Uterus (tissue), 4 donors: Measurements from ENCODE around the gene BRD9. TPM values are rescaled to one million over a fixed set of nuclear protein-coding genes. Genes with fewer than 3 reads are reported as not detected.

Source experiments
- DNase-seq, 2 donors: peaks; one replicate each; pipeline ENCODE4 v3.0.0-alpha.2; 2019 to 2020
- H3K27ac ChIP-seq, 2 donors: fragments of 200-600 bp; sonication (generic); 1 replicate in 1 of 2; 2 replicates in 1 of 2; pipeline ENCODE4 v1.5.1; 2016 to 2018
- H3K27me3 ChIP-seq, 2 donors: fragments of 200-600 bp; sonication (generic); one replicate each; pipeline ENCODE4 v1.5.1; 2018 to 2019; ENCODE audit warnings: control low read depth in 1 of 2
- H3K36me3 ChIP-seq, 2 donors: fragments of 200-600 bp; sonication (generic); one replicate each; pipeline ENCODE4 v1.5.1; 2019; ENCODE audit warnings: control low read depth in 1 of 2
- H3K4me1 ChIP-seq, 2 donors: fragments of 200-600 bp; sonication (generic); one replicate each; pipeline ENCODE4 v1.5.1; 2018 to 2019; ENCODE audit warnings: control low read depth in 1 of 2
- H3K4me3 ChIP-seq, 2 donors: fragments of 200-600 bp; sonication (generic); 1 replicate in 1 of 2; 2 replicates in 1 of 2; pipeline ENCODE4 v1.5.1; 2018 to 2019; ENCODE audit warnings: mild to moderate bottlenecking in 1 of 2
- H3K9me3 ChIP-seq, 2 donors: fragments of 200-600 bp; sonication (generic); one replicate each; pipeline ENCODE4 v1.5.1; 2019; ENCODE audit warnings: control low read depth in 1 of 2
- POLR2A ChIP-seq, 2 donors: fragments of 450-650 bp; IDR thresholded peaks; one replicate each; pipeline ENCODE4 v1.6.1; 2016; ENCODE audit warnings: antibody characterized with exemption in 2 of 2, mild to moderate bottlenecking in 1 of 2, moderate library complexity in 1 of 2
- intact Hi-C: fragments of 100-400 bp; cut with DNase I; formaldehyde crosslinking; loops from one replicate; pipeline ENCODE4 v1.15.1; 2023; ENCODE audit warnings: low total_unique reads
- total RNA-seq, 4 donors: library from RNA; depleted of rRNA in 3 of 4; stranded (reverse); fragments of >200 nt in 3 of 4; gene quantifications; one replicate each; pipeline versions ENCODE4 v1.1.0 to v1.2.4, GENCODE V29; 2014 to 2023
- TF ChIP-seq, protein P1 (sequence below), 4 experiments: fragments of 200-600 bp in 2 of 4; fragments of 450-650 bp in 2 of 4; sonication (generic) in 2 of 4; IDR thresholded peaks; one replicate each; pipeline ENCODE4 v1.5.1; 2016 to 2019; ENCODE audit warnings: antibody characterized with exemption in 4 of 4, mild to moderate bottlenecking in 2 of 4, moderate library complexity in 1 of 4
- donor health status: DM: yes; HTN: yes; CAD: no.

BRD9 gene
- total RNA-seq, 4 donors from 2014 or later, result 31.0 to 53.9 (median 44.2) TPM

DNA sequence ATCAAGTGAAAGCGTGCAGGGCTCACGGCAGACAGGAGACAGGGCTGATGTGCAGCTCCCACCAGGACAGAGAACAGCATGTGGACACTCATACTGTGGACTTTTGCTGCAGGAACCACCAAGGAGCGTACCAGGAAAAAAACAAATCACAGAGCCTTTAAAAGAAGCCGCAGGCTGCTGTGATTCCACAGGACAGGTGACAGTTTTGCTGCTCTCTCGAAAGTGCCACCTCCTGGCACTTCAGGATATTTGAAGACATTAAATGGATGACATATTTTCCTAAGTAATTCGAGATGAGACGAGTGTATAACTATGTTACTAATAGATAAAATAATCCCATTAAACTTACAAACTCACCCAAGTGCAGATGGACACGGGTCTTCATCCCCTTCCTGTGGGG lies 71.1 kb downstream of the BRD9 start:
- intact Hi-C loops, result no loop called here
- H3K4me1 ChIP-seq, result no peaks in the 10 kb centered on the region
- DNase-seq, result no peak
- no peaks in the 10 kb centered on the region for H3K36me3 ChIP-seq
- no peak for TF ChIP-seq POLR2A (IDR thresholded peaks at IDR 0.05)
- TF ChIP-seq, protein P1, sequence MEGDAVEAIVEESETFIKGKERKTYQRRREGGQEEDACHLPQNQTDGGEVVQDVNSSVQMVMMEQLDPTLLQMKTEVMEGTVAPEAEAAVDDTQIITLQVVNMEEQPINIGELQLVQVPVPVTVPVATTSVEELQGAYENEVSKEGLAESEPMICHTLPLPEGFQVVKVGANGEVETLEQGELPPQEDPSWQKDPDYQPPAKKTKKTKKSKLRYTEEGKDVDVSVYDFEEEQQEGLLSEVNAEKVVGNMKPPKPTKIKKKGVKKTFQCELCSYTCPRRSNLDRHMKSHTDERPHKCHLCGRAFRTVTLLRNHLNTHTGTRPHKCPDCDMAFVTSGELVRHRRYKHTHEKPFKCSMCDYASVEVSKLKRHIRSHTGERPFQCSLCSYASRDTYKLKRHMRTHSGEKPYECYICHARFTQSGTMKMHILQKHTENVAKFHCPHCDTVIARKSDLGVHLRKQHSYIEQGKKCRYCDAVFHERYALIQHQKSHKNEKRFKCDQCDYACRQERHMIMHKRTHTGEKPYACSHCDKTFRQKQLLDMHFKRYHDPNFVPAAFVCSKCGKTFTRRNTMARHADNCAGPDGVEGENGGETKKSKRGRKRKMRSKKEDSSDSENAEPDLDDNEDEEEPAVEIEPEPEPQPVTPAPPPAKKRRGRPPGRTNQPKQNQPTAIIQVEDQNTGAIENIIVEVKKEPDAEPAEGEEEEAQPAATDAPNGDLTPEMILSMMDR (IDR thresholded peaks at IDR 0.05), result no peak
- H3K27ac ChIP-seq, result no peak overlapping the region
- H3K4me3 ChIP-seq, result no peak overlapping the region
- H3K9me3 ChIP-seq, result no peaks in the 10 kb centered on the region
- no peaks in the 10 kb centered on the region for H3K27me3 ChIP-seq

DNA sequence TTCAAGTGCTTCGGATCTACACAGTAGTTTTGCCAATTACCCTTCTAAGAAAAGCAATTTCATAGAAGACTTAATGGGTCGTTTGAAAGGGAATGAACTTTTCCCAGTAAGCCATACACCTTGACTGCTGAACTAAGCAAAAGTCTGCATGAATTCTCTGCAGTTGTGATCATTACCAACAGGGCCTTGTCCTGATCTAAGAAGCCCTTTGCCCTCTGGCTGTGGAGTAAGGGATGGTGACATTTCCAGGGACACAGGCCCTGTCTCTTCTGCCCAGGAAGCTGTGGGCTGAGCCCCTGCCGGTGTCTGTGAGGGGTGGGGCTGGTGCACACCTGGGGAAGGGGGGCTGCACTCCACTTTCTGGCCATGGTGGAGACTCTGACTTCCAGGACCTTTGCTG lies 72.4 kb downstream of the BRD9 start:
- no peak overlapping the region for H3K27ac ChIP-seq
- intact Hi-C loops, result no loop called here
- no peak for TF ChIP-seq POLR2A (IDR thresholded peaks at IDR 0.05)
- TF ChIP-seq, protein P1 (IDR thresholded peaks at IDR 0.05), result no peak
- no peaks in the 10 kb centered on the region for H3K9me3 ChIP-seq
- DNase-seq, result no peak
- no peak overlapping the region for H3K4me3 ChIP-seq
- no peaks in the 10 kb centered on the region for H3K4me1 ChIP-seq
- no peaks in the 10 kb centered on the region for H3K36me3 ChIP-seq
- H3K27me3 ChIP-seq, result no peaks in the 10 kb centered on the region

DNA sequence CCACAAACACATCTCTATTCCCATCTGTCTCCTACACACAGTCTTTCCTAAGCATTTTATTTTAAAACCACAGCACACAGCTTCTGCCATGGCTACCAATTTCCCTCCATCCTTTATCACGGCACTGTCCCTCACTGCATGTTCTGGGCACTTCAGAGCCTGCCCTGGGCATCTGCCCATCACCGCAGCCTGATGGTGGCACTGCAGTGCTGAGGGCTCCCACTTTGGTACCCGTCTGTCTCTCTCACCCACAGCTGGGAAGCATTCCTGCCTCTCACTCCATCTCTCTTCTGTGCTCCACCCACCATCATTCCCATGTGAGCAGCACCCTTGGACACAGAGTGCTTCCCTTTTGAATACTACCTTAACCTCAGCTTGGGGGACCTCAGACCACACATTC lies 73.5 kb downstream of the BRD9 start:
- Histone ChIP-seq H3K4me1 (no peaks in the 10 kb centered on the region), H3K27ac (no peak overlapping the region), H3K36me3 (no peaks in the 10 kb centered on the region), H3K4me3 (no peak overlapping the region), H3K9me3 (no peaks in the 10 kb centered on the region), H3K27me3 (no peaks in the 10 kb centered on the region)
- intact Hi-C loops, result no loop called here
- DNase-seq, result no peak
- TF ChIP-seq, protein P1 (IDR thresholded peaks at IDR 0.05), result no peak
- no peak for TF ChIP-seq POLR2A (IDR thresholded peaks at IDR 0.05)

DNA sequence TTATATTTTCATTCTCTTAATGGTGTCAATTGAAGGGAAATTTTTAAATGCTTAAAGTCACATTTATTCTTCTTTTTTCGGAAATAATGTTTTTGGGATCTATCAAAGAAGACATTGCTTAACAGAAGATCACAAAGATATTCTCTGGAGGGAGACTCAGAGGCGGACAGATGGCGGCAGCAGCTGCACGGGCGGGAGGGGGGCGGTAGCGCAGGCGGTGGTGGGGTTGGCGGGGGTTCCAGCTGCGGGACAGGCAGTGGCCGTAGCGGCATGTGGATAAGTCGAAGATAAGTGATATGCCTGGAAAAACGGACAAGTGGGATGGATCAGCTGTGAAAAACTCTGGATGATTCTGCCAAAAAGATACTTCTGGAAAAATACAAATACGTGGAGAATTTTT lies 76.4 kb downstream of the BRD9 start:
- Histone ChIP-seq H3K36me3 (no peaks in the 10 kb centered on the region), H3K4me1 (no peaks in the 10 kb centered on the region), H3K9me3 (no peaks in the 10 kb centered on the region), H3K27me3 (no peaks in the 10 kb centered on the region), H3K4me3 (no peak overlapping the region), H3K27ac (no peak overlapping the region)
- intact Hi-C loops, result no loop called here
- no peak for DNase-seq
- TF ChIP-seq, protein P1 (IDR thresholded peaks at IDR 0.05), result no peak
- TF ChIP-seq POLR2A (IDR thresholded peaks at IDR 0.05), result no peak

DNA sequence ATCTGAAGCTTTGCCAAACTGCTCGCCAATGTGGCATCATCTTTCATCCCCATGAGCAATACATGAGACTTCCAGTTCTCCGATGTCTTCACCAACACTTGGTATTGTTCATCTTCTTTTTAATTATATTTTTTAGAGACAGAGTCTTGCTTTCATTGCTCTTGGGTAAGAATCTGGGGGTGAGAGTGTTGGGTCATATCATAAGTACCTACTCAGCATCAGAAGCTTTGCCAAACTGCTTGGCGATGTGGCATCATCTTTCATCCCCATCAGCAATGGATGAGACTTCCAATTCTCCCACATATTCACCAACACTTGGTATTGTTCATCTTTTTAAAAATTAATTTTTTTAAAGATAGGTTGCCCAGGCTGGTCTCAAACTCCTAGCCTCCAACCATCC lies 77.2 kb downstream of the BRD9 start:
- H3K27me3 ChIP-seq, result no peaks in the 10 kb centered on the region
- H3K36me3 ChIP-seq, result no peaks in the 10 kb centered on the region
- no peak overlapping the region for H3K4me3 ChIP-seq
- no peak for TF ChIP-seq POLR2A (IDR thresholded peaks at IDR 0.05)
- TF ChIP-seq, protein P1 (IDR thresholded peaks at IDR 0.05), result no peak
- no peaks in the 10 kb centered on the region for H3K9me3 ChIP-seq
- intact Hi-C loops, result no loop called here
- no peak overlapping the region for H3K27ac ChIP-seq
- DNase-seq, result no peak
- no peaks in the 10 kb centered on the region for H3K4me1 ChIP-seq

Other genes with a start within 250 kb of the BRD9 start
- gene TPPP, start 199.4 kb downstream of the BRD9 start, total RNA-seq, result 1 to 10 TPM in 2 of 4 donors, under 1 TPM in 2; 0.26 to 8.0 (median 1.0) TPM
- 10 to 100 TPM in 1 of 4 donors, 1 to 10 TPM in 1, under 1 TPM in 2; under 0.01 to 15.1 (median 1.5) TPM for gene ZDHHC11B, start 108.1 kb downstream of the BRD9 start, total RNA-seq
- gene ZDHHC11, start 41.8 kb downstream of the BRD9 start, total RNA-seq, result 10 to 100 TPM in 1 of 4 donors, 1 to 10 TPM in 2, not detected in 1; 1.8 to 14.4 (median 8.2) TPM
- 10 to 100 TPM in 1 of 4 donors, 1 to 10 TPM in 2, not detected in 1; 1.2 to 10.5 (median 1.3) TPM for gene TRIP13, start 83 bp upstream of the BRD9 start, total RNA-seq
- 10 to 100 TPM in 1 of 4 donors, 1 to 10 TPM in 1, not detected in 2; 2.5 to 11.1 TPM for gene NKD2, start 116.0 kb upstream of the BRD9 start, total RNA-seq
- 10 to 100 TPM in 3 of 4 donors, 1 to 10 TPM in 1; 4.6 to 49.8 (median 15.8) TPM for gene SLC12A7, start 219.3 kb upstream of the BRD9 start, total RNA-seq